GM12878 (cell line): ENCODE data around the gene LIMA1. TPM values are rescaled to one million over a fixed set of nuclear protein-coding genes. Genes with fewer than 3 reads are reported as not detected.

Source experiments
- ASH2L ChIP-seq: fragments of 300-600, 200-600 bp; sonication (generic); IDR thresholded peaks from 2 replicates; pipeline ENCODE4 v1.6.1; 2017; ENCODE audit warnings: low read depth, mild to moderate bottlenecking, borderline replicate concordance
- BACH1 ChIP-seq: fragments of 450-650 bp; IDR thresholded peaks from 2 replicates; pipeline ENCODE4 v1.6.1; 2017; ENCODE audit warnings: mild to moderate bottlenecking, borderline replicate concordance
- BCL11A ChIP-seq: IDR thresholded peaks from 2 replicates; pipeline ENCODE4 v1.6.1; 2011; ENCODE audit warnings: low read depth, low read length
- CBX3 ChIP-seq: fragments of 200-600 bp; sonication (generic); IDR thresholded peaks from 2 replicates; pipeline ENCODE4 v1.6.1; 2016; ENCODE audit warnings: low read depth, borderline replicate concordance
- CREB1 ChIP-seq: IDR thresholded peaks from 2 replicates; pipeline ENCODE4 v1.6.1; 2012; ENCODE audit warnings: low read depth, mild to moderate bottlenecking, inconsistent platforms
- CREM ChIP-seq: IDR thresholded peaks from 2 replicates; pipeline ENCODE4 v1.6.1; 2014; ENCODE audit warnings: antibody characterized with exemption, low read depth
- DPF2 ChIP-seq: fragments of 450-650 bp; IDR thresholded peaks from 2 replicates; pipeline ENCODE4 v1.6.1; 2017; ENCODE audit warnings: mild to moderate bottlenecking
- EGR1 ChIP-seq, 2 experiments: IDR thresholded peaks; 1 replicate in 1 of 2; 2 replicates in 1 of 2; pipeline ENCODE4 v1.6.1; 2011 to 2012; ENCODE audit warnings: low read depth in 2 of 2, low read length in 2 of 2, borderline replicate concordance in 1 of 2, mild to moderate bottlenecking in 1 of 2, moderate library complexity in 1 of 2
- EP300 ChIP-seq, 2 experiments: fragments of 150-350 bp in 1 of 2; IDR thresholded peaks; 2 replicates each; pipeline ENCODE4 v1.6.1; 2011 to 2012; ENCODE audit warnings: low read depth in 2 of 2, low read length in 2 of 2, borderline replicate concordance in 1 of 2, improper control_type of control experiment in 1 of 2, inconsistent platforms in 1 of 2; ENCODE audit not compliant: control insufficient read depth in 1 of 2
- FOS ChIP-seq: IDR thresholded peaks from 3 replicates; pipeline ENCODE4 v1.6.1; 2011; ENCODE audit warnings: borderline replicate concordance; ENCODE audit not compliant: insufficient read length; ENCODE audit errors: extremely low read depth
- MTA3 ChIP-seq: IDR thresholded peaks from 2 replicates; pipeline ENCODE4 v1.6.1; 2012; ENCODE audit warnings: low read length, inconsistent platforms, borderline replicate concordance
- NFIC ChIP-seq: IDR thresholded peaks from 2 replicates; pipeline ENCODE4 v1.6.1; 2012; ENCODE audit warnings: low read depth, mild to moderate bottlenecking, inconsistent platforms, low read length, moderate library complexity
- PAX8 ChIP-seq: fragments of 450-650 bp; IDR thresholded peaks from 2 replicates; pipeline ENCODE4 v1.6.1; 2017; ENCODE audit warnings: mild to moderate bottlenecking, moderate library complexity
- PML ChIP-seq: IDR thresholded peaks from 2 replicates; pipeline ENCODE4 v1.6.1; 2012; ENCODE audit warnings: low read length, inconsistent platforms
- POU2F2 ChIP-seq: IDR thresholded peaks from 3 replicates; pipeline ENCODE4 v1.6.1; 2011; ENCODE audit warnings: low read depth, mild to moderate bottlenecking, low read length, borderline replicate concordance
- PRDM15 ChIP-seq: fragments of 450-650 bp; formaldehyde crosslinking; IDR thresholded peaks from 2 replicates; pipeline ENCODE4 v1.4.0; 2020; ENCODE audit warnings: mild to moderate bottlenecking, moderate library complexity
- RUNX3 ChIP-seq: IDR thresholded peaks from 2 replicates; pipeline ENCODE4 v1.6.1; 2012; ENCODE audit warnings: low read length, inconsistent platforms
- SKIL ChIP-seq: fragments of 450-650 bp; IDR thresholded peaks from 2 replicates; pipeline ENCODE4 v1.6.1; 2017; ENCODE audit warnings: mild to moderate bottlenecking, low read depth, inconsistent platforms; ENCODE audit not compliant: poor library complexity, severe bottlenecking
- SMAD1 ChIP-seq: fragments of 450-650 bp; IDR thresholded peaks from 2 replicates; pipeline ENCODE4 v1.6.1; 2018; ENCODE audit warnings: mild to moderate bottlenecking, low read depth; ENCODE audit not compliant: partially characterized antibody
- SMC3 ChIP-seq: IDR thresholded peaks from 2 replicates; pipeline ENCODE4 v1.6.1; 2011; ENCODE audit warnings: low read length, improper control_type of control experiment, borderline replicate concordance
- TAF1 ChIP-seq: IDR thresholded peaks from 2 replicates; pipeline ENCODE4 v1.6.1; 2011; ENCODE audit warnings: mild to moderate bottlenecking, low read depth, low read length, borderline replicate concordance
- USF2 ChIP-seq: IDR thresholded peaks from 2 replicates; pipeline ENCODE4 v1.6.1; 2011; ENCODE audit warnings: low read depth, low read length, improper control_type of control experiment, borderline replicate concordance
- YBX1 ChIP-seq: fragments of 450-650 bp; IDR thresholded peaks from 2 replicates; pipeline ENCODE4 v1.6.1; 2016; ENCODE audit warnings: antibody characterized with exemption
- ZNF24 ChIP-seq: fragments of 450-650 bp; IDR thresholded peaks from 2 replicates; pipeline ENCODE4 v1.6.1; 2017; ENCODE audit warnings: antibody characterized with exemption, mild to moderate bottlenecking
- ZNF384 ChIP-seq: IDR thresholded peaks from 2 replicates; pipeline ENCODE4 v1.6.1; 2012; ENCODE audit warnings: low read depth, mild to moderate bottlenecking, low read length, improper control_type of control experiment, borderline replicate concordance
- polyA plus RNA-seq, 11 experiments: library from polyadenylated mRNA; depleted of rRNA in 4 of 11; unstranded in 6 of 11; stranded (reverse) in 5 of 11; fragments of >200 nt; fragmentation: Nextera tagmentation in 4 of 11; fragmentation: Illumina TruSeq in 1 of 11; extraction: Ambion mirVana in 4 of 11; extraction: Trizol in 1 of 11; gene quantifications; 1 replicate in 1 of 11; 2 replicates in 10 of 11; pipeline versions ENCODE4 v1.2.1 to v1.2.3, GENCODE V29; 2011 to 2016; ENCODE audit warnings: inconsistent platforms in 2 of 11, missing spikeins in 2 of 11, low read depth in 1 of 11
- total RNA-seq, 4 experiments: library from RNA; depleted of rRNA in 3 of 4; stranded (reverse); fragments of >200 nt in 3 of 4; fragmentation: Illumina TruSeq in 1 of 4; extraction: Trizol in 1 of 4; gene quantifications; 2 replicates each; pipeline versions ENCODE4 v1.2.1 to v1.2.3, GENCODE V29; 2013 to 2021

The LIMA1 gene
- total and polyA plus RNA-seq, 10 of the 15 experiments (the other 5 are each of a cell fraction or from before 2014, with no cell fraction given): 53.2 to 109 (median 60.8) TPM

GRCh38 chr12:50246873-50247612 is 36.3 kb downstream of the LIMA1 start (continued):
- TF ChIP-seq SKIL: peak; percentile 37
- TF ChIP-seq ZNF24: peak; percentile 58; the same call in 1 of the 2 replicates
- 0 out of 2 replicates have a peak, but pooled peaks have one; percentile 20 for TF ChIP-seq MTA3
- 0 out of 2 replicates have a peak, but pooled peaks have one; percentile 45 for TF ChIP-seq CREM
- TF ChIP-seq PML: no peak
- TF ChIP-seq POU2F2: peak; percentile 34; the same call in 1 of the 3 replicates
- TF ChIP-seq PRDM15 (CRISPR knock-in tag): no peak
- TF ChIP-seq BCL11A: peak; percentile 83
- TF ChIP-seq PAX8: no peak
- TF ChIP-seq EP300 (IDR thresholded peaks at IDR 0.05; ENCODE audit: borderline replicate concordance in 1 of 2, control insufficient read depth in 1 of 2, low read depth in 2 of 2, low read length in 2 of 2): peak in 1 of 2 experiments; percentile 65; a peak in 1 of 4 replicates
- no peak for TF ChIP-seq SMAD1
- no peak for TF ChIP-seq TAF1
- no peak for TF ChIP-seq EGR1 (IDR thresholded peaks at IDR 0.05; ENCODE audit: borderline replicate concordance in 1 of 2, low read depth in 2 of 2, low read length in 2 of 2)
- peak; percentile 90 for TF ChIP-seq RUNX3
- no peak for TF ChIP-seq FOS
- no peak for TF ChIP-seq SMC3
- TF ChIP-seq NFIC: peak; percentile 59; the same call in 1 of the 2 replicates
- no peak for TF ChIP-seq ZNF384
- TF ChIP-seq DPF2: peak; percentile 81
- peak; percentile 75; the same call in 1 of the 2 replicates for TF ChIP-seq BACH1
- no peak for TF ChIP-seq USF2
- no peak for TF ChIP-seq CBX3
- peak; percentile 59; the same call in 1 of the 2 replicates for TF ChIP-seq CREB1
- no peak for TF ChIP-seq ASH2L
- TF ChIP-seq YBX1: no peak
